Adipocyte (in vitro differentiated cells): ENCODE results near the gene BANP.
"Not testable (repeated sequence)": the region's sequence is repeated elsewhere in the genome, so short reads cannot be mapped to it uniquely, and the experiment has no call there.

Experiments used
- DNase-seq: peaks from one replicate; pipeline ENCODE4 v3.0.0-alpha.2; 2015; ENCODE audit warnings: low read depth
- H3K27me3 ChIP-seq: replicated peaks from 2 replicates; pipeline ENCODE4 v1.7.0; 2013; ENCODE audit warnings: mild to moderate bottlenecking, low read length, moderate library complexity; ENCODE audit not compliant: control insufficient read depth, insufficient read depth
- H3K36me3 ChIP-seq: 2 replicates; pipeline ENCODE4 v1.7.0; 2013; ENCODE audit warnings: low read length, mild to moderate bottlenecking, moderate library complexity; ENCODE audit not compliant: control insufficient read depth, insufficient read depth, severe bottlenecking
- H3K4me1 ChIP-seq: 2 replicates; pipeline ENCODE4 v1.7.0; 2013; ENCODE audit warnings: mild to moderate bottlenecking, low read length, moderate library complexity; ENCODE audit not compliant: control insufficient read depth, insufficient read depth
- H3K4me3 ChIP-seq: 2 replicates; pipeline ENCODE4 v1.7.0; 2013; ENCODE audit warnings: mild to moderate bottlenecking, low read length, moderate library complexity
- H3K9ac ChIP-seq: 2 replicates; pipeline ENCODE4 v1.7.0; 2013; ENCODE audit warnings: mild to moderate bottlenecking, low read length, moderate library complexity
- H3K9me3 ChIP-seq: 2 replicates; pipeline ENCODE4 v1.7.0; 2013; ENCODE audit warnings: mild to moderate bottlenecking, low read length, moderate library complexity; ENCODE audit not compliant: control insufficient read depth

The BANP gene

DNA sequence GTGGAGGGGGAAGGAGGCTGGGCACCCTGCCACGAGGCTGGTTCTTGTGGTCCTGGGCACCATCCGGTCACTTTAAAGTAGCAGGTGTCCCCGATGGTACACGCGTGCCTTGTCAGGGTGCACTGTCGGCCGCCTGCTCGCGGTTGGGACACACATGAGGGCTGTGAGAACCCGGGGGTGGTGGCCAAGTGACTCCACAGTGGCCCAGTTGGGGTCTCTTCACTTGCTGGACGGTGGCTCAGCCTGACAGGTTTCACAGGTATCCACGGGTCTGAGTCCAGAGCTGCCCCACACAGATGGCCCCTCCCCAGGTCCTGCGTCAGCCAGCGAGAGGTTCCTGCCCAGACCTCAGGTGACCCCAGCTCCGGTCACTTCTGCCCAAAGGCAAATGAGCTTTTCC, 137.8 kb downstream of the BANP start:
- H3K9ac ChIP-seq, H3K9me3 ChIP-seq, H3K4me3 ChIP-seq, DNase-seq, H3K36me3 ChIP-seq, H3K27me3 ChIP-seq: not testable (repeated sequence)
- H3K4me1 ChIP-seq, result peaks cover 31% of the 10 kb centered on the region

DNA sequence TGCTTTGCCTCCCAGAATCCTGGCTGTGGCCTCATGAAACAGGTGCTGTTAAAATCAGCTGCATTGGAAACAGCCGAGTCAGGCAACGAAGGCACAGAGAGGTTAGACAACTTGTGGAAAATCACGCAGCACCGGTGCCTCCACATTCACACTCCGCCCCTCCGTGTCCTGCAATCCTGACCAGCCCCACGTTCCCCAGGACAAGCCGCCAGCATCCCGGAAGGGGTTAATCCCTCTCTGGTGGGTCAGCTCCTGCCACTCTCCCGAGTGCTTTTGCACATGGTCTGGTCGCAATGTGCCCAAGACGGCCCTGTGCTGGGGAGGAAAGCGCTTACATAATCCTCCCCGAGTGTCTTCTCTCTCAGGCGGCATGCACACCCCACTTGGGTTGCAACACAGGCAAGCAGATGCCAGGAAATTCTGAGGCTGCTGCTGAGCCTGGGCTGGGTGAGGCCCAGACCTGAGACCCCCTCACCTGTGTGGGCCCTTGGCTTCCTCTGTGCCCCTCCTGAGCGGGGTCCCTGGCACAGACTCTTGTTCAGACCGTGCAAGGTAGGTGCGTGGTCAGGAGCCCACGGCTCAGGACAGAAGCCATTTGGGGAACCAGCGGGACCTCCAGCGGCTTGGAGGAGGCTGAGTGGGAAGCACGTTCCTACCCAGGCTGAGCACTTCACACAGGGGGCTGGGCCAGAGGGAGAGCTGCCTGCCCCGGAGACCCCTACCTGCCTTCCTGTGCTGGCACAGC, 138.6 kb downstream of the BANP start:
- H3K4me1 ChIP-seq, result peaks cover 30% of the 10 kb centered on the region
- H3K27me3 ChIP-seq, H3K4me3 ChIP-seq, H3K9me3 ChIP-seq, H3K36me3 ChIP-seq, H3K9ac ChIP-seq: not testable (repeated sequence)
- peak; percentile 46 for DNase-seq

DNA sequence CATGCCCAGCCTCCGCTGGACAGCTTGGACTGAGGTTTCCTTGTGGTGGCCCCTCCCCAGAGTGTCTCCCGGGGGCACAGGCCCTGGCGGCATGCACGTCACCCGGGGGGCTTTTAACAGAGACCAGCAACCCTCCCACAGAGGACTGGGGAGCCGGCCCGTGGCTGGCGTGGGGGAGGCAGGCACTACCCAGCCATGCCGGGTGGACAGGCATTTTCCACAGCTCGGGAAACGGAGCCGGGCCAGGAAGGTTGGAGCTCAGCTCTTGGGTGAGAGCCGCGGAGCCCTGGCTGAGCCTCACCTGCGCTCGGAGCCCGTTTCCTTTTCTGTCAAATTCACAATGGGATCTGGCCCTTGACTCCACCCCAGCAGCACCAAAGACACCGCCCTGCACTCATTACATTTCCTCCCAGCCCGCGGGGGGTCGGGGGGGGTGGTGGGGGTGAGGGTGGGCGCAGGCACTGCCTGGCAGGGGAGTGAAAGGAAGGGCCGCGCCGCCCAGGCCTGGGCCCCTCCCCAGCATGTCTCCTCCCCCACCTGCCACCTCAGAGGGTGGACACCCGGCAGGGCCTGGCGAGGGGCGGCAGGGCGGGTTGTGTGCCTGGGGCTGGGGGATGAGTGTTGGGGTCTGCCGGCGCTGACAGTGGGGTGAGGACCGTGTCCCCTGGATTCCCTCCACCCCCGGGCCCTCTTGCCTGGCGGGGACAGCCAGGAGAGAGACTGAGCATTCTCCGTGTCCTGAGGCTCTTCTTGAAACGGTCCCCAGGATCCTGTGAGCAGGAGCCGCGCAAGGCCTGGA, 139.3 kb downstream of the BANP start:
- DNase-seq, H3K36me3 ChIP-seq, H3K9me3 ChIP-seq, H3K27me3 ChIP-seq, H3K9ac ChIP-seq, H3K4me3 ChIP-seq: not testable (repeated sequence)
- H3K4me1 ChIP-seq, result peaks cover 25% of the 10 kb centered on the region

DNA sequence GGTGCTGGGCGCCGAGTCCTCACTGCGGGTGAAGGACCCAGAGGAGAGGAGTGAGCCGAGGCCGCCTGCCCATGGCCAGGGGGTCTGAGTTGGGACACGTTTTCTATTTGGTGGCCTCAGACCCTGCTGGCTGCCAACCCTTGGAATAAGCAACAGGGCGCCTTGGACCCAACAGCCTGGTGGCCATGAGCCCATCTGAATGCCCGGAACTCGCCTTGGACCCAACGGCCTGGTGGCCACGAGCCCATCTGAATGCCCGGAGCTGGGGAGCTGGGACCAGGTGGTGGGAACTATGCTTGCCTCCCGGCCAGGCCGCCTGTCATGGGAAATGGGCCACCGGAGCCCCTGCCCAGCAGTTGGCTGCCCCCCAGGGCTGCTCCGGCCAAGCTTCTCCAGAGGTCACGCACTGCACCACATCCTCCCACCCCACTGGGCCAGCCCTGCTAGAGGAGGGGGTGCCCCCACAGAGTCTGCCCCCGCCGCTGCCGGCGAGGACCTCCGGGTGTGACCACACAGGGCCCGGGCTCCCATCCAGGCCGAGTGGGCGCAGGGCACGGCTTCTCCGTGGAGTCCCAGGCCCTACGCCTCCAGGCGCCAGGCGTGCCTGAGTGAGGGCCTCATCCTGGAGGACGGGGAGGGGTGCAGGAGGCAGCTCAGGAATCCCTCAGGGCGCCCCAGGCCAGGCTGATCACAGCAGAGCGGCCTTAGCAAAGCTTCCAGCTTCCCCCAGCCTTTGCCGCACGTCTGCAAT, 140.2 kb downstream of the BANP start:
- not testable (repeated sequence) for H3K36me3 ChIP-seq, H3K27me3 ChIP-seq, H3K4me3 ChIP-seq, H3K9me3 ChIP-seq, H3K9ac ChIP-seq
- DNase-seq, result peak; percentile 73
- H3K4me1 ChIP-seq, result peaks cover 25% of the 10 kb centered on the region

DNA sequence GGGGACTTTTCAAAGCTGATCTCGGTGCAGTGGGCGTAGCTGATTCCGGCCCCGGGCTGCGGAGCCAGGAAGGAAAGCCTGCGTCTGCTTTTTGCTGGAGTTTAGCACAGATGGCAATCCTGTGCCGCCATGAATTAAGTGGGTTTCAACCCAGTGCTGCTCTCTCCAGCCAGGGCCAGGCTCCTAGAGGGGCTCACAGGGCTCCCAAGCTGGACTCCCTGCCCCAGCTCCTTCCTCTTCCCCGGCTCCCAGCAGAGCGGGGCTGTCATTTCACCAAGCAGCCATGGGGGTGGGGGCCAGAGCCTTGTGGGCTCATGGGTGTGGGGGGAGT, 140.7 kb downstream of the BANP start:
- H3K4me3 ChIP-seq, H3K9ac ChIP-seq, DNase-seq: not testable (repeated sequence)

DNA sequence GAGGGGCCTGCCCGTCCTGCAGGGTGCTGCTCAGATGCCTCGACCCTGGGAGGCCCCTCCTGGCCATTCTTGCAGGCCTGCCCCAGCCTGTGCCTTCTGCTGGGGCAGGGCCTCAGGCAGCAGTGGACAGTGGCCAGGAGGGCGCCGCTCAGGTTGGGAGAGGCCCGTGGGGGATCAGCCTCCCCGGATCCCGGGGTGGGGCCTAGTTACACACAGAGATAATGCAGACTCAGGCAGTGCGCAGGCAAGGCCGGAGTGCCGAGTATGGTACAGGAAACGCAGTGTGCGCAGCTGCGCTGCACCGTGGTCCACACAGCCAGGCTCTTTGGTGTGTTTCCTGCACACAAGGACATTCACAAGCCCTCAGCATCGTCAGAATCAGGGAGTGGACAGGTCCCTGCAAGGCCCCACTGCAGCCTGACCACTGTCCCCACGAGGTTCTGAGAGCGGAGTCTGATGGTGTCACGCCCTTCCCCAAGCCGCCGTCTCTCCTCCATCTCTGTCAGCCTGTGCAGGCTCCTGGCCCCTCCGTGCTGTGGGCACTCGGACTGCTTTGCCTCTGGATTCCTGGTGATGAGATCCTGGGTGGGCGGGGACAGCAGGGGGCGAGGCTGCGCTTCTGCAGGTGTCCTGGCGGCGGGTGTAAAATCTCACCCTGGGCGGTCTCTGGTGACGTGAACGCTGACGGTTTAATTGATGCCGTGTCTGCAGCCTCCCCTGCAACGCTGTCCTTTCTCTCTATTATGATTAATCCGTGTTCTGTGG, 141.7 kb downstream of the BANP start:
- peaks cover 15% of the 10 kb centered on the region for H3K4me1 ChIP-seq
- H3K36me3 ChIP-seq, DNase-seq, H3K27me3 ChIP-seq, H3K9ac ChIP-seq, H3K4me3 ChIP-seq: not testable (repeated sequence)
- peaks cover 12% of the 10 kb centered on the region for H3K9me3 ChIP-seq

More for the DNA sequence above, 140.7 kb downstream of the BANP start:
- H3K36me3 ChIP-seq, H3K27me3 ChIP-seq, H3K9me3 ChIP-seq: not testable (repeated sequence)
- H3K4me1 ChIP-seq, result peaks cover 25% of the 10 kb centered on the region

DNA sequence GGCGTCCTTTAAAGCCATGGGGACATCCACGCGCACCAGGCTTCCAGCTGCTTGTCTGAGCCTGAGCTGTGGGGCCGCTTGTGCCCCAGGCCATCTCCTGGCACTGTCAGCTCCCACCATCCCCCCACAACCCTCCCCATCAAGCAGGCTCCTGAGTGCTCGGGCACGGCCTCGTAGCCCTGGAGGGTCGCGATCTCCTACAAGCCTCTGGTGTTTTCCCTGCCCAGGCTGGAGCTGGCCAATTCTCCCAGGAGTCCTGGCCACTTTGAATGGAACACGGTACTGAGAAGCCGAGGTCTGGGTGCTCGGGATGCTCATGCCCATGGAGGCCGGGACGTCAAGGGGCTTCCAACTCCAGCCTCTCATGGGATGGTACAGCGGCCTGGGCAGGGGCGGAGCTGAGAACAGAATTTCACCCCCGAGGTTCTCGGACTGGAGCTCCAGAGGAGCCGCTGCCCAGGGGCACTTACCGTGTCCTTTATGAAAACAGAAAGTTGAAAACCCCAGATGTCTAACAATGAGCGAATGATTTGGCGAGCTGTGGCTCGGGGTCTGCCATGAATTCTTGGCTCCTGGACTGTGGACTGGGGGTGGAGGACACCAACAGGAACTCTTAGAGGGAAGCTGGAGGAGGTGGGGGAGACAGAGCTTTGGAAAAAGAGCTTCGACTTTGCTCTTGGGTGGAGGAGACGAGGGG, 142.5 kb downstream of the BANP start:
- Histone ChIP-seq H3K4me1 (peaks cover 12% of the 10 kb centered on the region), H3K4me3 (peak overlapping the region; percentile 27), H3K9me3 (peaks cover 12% of the 10 kb centered on the region)
- not testable (repeated sequence) for H3K27me3 ChIP-seq, H3K9ac ChIP-seq, DNase-seq, H3K36me3 ChIP-seq

DNA sequence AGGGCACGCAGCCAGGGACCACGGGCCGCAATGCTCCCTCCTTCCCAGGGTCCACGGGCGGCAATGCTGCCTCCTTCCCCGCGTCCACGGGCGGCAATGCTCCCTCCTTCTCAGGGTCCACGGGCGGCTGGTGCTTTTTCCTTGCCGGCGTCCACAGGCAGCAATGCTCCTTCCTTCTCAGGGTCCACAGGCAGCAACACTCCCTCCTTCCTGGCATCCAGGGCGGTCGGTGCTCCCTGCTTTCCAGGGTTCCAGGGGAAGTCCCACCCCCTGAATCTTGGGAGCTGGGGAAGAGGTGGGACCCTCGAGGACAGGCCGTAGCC, 143.0 kb downstream of the BANP start:
- H3K4me3 ChIP-seq, result peak overlapping the region; percentile 27
- not testable (repeated sequence) for H3K27me3 ChIP-seq

DNA sequence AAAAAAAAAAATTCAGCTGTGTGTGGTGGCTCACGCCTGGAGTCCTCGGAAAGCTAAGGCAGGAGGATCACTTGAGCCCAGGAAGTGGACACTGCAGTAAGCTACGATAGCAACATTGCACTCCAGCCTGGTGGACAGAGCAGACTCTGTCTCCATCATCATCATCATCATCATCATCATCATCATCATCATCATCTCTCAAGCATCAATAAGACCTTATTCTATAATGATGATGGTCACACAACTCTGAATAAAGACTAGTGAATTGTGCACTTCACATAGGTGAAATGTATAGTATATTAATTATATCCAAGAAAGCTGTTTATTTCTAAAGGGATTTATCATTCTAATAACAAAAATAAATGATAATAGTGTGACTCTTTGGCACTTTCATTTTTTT, 143.7 kb downstream of the BANP start:
- not testable (repeated sequence) for DNase-seq, H3K4me1 ChIP-seq, H3K9ac ChIP-seq, H3K4me3 ChIP-seq, H3K36me3 ChIP-seq
- H3K27me3 ChIP-seq, result peaks cover 14% of the 10 kb centered on the region
- H3K9me3 ChIP-seq, result peaks cover 12% of the 10 kb centered on the region

More for the DNA sequence above, 143.0 kb downstream of the BANP start:
- not testable (repeated sequence) for H3K9ac ChIP-seq, DNase-seq, H3K36me3 ChIP-seq
- Histone ChIP-seq H3K4me1 (peaks cover 12% of the 10 kb centered on the region), H3K9me3 (peaks cover 12% of the 10 kb centered on the region)

DNA sequence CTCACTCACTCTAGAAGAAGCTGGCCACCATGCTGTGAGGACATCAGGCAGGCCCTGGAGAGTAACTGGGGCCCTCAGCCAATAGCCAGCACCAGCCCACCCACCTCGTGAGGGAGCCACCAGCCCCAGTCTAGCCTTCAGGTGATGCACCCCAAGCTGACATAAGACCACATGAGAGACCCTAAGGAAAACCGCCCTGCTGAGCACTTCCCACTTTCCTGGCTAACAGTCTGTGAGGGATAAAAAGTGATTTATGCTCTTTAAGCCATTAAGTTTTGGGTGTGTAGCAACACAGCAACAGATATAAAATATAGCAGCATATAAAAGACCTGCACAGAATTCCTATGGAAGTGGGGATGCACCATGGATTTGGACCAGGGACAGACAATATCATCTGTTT, 145.4 kb downstream of the BANP start:
- Histone ChIP-seq H3K9me3 (peaks cover 12% of the 10 kb centered on the region), H3K27me3 (peaks cover 31% of the 10 kb centered on the region)
- H3K4me1 ChIP-seq, H3K4me3 ChIP-seq, H3K36me3 ChIP-seq, DNase-seq, H3K9ac ChIP-seq: not testable (repeated sequence)
